Colon (tissue), 2 donors: Measurements from ENCODE around the gene CKB.

Experiments
- FAIRE-seq: peaks from 2 replicates; lab custom pipeline; 2012; peaks lifted over from hg19 to GRCh38; lab: Jason Lieb, UNC
- donor health status: control.
- donor health status: control.

CKB gene

DNA sequence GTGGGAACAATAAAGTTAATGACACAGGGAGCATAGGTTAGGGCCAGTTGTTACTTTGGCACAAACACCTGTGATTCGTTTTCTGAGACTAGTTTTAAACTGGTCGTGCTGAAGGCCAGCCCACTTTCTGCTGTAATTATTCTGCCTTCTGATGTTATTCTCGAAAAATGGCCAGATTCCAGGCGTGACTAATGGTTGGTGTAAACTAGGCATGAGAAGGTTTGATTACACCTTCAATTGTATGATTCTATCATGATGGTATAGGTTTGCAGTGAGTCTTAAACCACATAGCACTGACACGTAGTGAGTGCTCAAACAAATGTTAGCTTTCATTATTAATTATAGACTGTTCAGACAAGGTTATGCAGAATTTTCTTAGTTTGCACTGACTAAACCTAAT lies 39.0 kb downstream of the CKB start:
- FAIRE-seq = no peak

DNA sequence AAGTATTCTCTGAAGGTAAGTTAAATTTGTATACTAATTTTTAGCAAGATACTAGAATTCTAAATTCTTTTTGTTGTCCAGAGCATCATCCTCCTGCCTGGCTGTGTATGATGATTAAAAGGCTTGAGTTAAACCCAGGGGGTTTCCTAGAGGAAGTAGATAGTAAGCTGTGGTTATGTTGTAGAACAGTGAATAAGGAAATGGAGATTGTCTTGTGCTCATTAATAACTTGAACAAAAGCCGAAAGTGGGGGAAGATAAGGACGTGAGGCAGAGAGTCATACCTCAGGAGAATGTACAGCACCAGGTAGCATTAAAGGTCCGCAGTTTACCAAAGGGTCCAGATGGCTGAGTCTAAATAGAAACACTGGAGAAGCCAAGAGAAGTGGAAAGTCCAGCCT lies 42.0 kb downstream of the CKB start:
- no peak for FAIRE-seq

DNA sequence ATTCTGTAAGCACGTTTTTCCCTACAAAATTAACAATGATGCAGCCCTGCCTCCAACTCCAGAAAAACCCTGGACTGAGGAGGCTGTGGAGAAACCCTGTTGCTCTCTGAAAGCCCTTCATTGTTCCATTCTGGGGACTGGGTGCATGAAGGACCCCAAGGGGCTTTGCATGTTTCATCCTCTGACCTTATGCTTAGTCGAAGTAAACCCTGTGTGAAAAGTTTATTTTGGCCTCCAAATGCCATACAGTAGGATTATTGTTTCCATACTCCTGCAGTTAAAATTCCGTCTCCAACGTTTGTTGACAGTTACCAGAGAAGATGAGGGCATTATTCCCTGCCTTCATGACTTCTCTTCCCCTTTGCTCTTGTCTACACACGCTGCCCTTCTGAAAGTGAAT lies 46.0 kb downstream of the CKB start:
- FAIRE-seq = no peak

DNA sequence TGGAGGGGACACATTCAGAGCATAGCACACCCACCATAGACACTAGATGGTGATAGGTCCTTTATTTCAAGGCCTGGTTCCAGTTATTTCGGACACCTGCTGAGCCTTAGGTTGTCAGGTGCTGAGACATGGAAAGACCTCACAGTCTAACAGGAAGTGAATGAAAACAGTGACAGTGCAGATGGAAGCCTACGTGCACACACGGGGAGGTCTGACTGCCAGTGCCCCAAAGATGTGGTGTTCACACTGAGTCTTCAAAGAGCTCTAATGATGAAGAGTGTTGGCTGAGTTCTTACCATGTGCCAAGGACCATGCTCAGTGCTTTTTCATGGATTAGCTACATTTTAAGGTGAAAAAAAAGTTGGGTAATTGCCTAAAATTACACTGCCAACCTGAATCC lies 46.6 kb downstream of the CKB start:
- FAIRE-seq = no peak

DNA sequence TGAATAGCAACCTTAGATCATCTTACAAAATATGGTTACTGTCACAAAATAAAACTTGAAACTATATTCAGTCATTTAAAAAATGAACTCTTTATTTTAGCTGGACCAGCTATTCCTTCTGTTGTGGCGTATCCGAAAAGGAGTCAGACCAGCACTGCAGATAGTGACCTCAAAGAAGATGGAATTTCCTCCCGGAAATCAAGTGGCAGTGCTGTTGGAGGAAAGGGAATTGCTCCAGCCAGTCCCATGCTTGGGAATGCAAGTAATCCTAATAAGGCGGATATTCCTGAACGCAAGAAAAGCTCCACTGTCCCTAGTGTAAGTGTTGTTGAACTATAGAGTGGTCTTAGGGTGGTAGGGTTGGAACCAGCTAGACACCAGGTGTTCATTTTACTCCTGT lies 47.7 kb downstream of the CKB start:
- FAIRE-seq = no peak

DNA sequence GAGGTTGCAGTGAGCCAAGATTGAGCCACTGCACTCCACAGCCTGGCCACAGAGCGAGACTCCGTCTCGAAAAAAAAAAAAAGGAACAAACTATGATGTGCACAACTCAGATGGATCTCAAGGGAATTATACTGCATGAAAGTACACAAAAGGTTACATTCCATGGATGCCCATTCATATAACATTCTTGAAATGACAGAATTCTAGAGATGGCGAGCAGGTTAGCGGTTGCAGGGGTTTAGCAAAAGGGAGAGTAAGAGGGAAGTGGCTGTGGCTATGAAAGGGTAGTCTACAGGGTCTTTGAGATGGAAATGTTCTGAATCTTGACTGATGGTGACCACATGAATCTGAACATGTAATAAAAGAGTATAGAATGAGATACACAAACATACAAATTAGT lies 49.7 kb downstream of the CKB start:
- FAIRE-seq = no peak
